Cardiac muscle cell (in vitro differentiated cells and primary cell): ENCODE results near the gene EDC4. TPM values are rescaled to one million over a fixed set of nuclear protein-coding genes. Genes with fewer than 3 reads are reported as not detected.

ENCODE experiments used
- DNase-seq, 2 donors: peaks; one replicate each; pipeline versions ENCODE4 v3.0.0 to v3.0.0-alpha.2; 2010 to 2017; ENCODE audit warnings: low read depth in 1 of 2, low spot score in 1 of 2
- H3K27ac ChIP-seq: fragments of 200-600 bp; sonication (generic); 2 replicates; pipeline ENCODE4 v1.5.1; 2016
- H3K27me3 ChIP-seq: fragments of 200-600 bp; sonication (generic); 2 replicates; pipeline ENCODE4 v1.6.0; 2016; ENCODE audit warnings: control low read depth
- H3K36me3 ChIP-seq: fragments of 200-600 bp; sonication (generic); 2 replicates; pipeline ENCODE4 v1.5.1; 2016; ENCODE audit warnings: control low read depth
- H3K4me1 ChIP-seq: fragments of 200-600 bp; sonication (generic); 2 replicates; pipeline ENCODE4 v1.8.1; 2017; ENCODE audit warnings: low read depth, mild to moderate bottlenecking, mixed run types
- H3K4me3 ChIP-seq: fragments of 200-600 bp; sonication (generic); 2 replicates; pipeline ENCODE4 v1.5.1; 2016; ENCODE audit warnings: mild to moderate bottlenecking
- H3K9me3 ChIP-seq: fragments of 200-600 bp; sonication (generic); 2 replicates; pipeline ENCODE4 v1.5.1; 2017; ENCODE audit warnings: low read depth, mild to moderate bottlenecking, control low read depth
- CTCF ChIP-seq: IDR thresholded peaks from 2 replicates; pipeline ENCODE4 v1.5.1; 2012; ENCODE audit warnings: low read depth, mild to moderate bottlenecking, low read length
- polyA plus RNA-seq: library from polyadenylated mRNA; unstranded; fragments of >200 nt; fragmentation: Nextera tagmentation; extraction: Ambion mirVana; gene quantifications from 2 replicates; pipeline ENCODE4 v1.2.1, GENCODE V29; 2016
- total RNA-seq: library from RNA; depleted of rRNA; stranded (reverse); fragments of >200 nt; gene quantifications from 2 replicates; pipeline ENCODE4 v1.2.3, GENCODE V29; 2016

EDC4 gene
- total and polyA plus RNA-seq, 2 experiments from 2014 or later: 87.8 to 95.7 TPM

GRCh38 chr16:67885976-67886375, 13.1 kb downstream of the EDC4 start:
- TF ChIP-seq CTCF: no peak
- Histone ChIP-seq H3K27me3 (no peaks in the 10 kb centered on the region), H3K4me1 (no peaks in the 10 kb centered on the region), H3K27ac (no peak overlapping the region), H3K9me3 (no peaks in the 10 kb centered on the region), H3K4me3 (no peak overlapping the region), H3K36me3 (peaks cover 7% of the 10 kb centered on the region)
- no peak for DNase-seq

DNA sequence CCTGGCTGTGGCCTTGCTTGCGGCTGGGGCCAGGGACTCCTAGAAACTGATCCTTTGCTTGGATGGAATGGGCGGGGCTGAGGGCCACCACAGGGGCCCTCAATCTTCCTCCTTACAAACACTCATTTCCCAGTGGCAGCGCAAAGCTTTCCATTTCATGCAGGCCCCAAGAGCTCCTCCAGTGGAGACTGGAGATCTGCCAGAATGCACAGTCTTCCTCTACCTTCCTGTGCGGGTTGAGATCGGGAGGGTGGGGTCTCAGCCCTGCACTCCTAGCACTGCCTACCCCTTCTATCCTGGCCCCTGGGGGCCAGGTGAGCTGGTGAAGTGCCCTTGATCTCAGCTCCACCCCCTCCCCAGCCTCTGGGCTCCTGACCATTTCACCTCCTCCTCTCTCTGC, 13.5 kb downstream of the EDC4 start:
- H3K4me1 ChIP-seq: no peaks in the 10 kb centered on the region
- no peaks in the 10 kb centered on the region for H3K9me3 ChIP-seq
- no peak overlapping the region for H3K27ac ChIP-seq
- H3K4me3 ChIP-seq: no peak overlapping the region
- TF ChIP-seq CTCF: no peak
- H3K36me3 ChIP-seq: peaks cover 4% of the 10 kb centered on the region
- DNase-seq: no peak
- H3K27me3 ChIP-seq: no peaks in the 10 kb centered on the region

GRCh38 chr16:67888331-67888730, 15.5 kb downstream of the EDC4 start:
- DNase-seq: no peak
- TF ChIP-seq CTCF: no peak
- Histone ChIP-seq H3K4me1 (no peaks in the 10 kb centered on the region), H3K27me3 (no peaks in the 10 kb centered on the region), H3K27ac (no peak overlapping the region), H3K36me3 (no peaks in the 10 kb centered on the region), H3K9me3 (no peaks in the 10 kb centered on the region), H3K4me3 (no peak overlapping the region)

GRCh38 chr16:67892375-67892774, 19.5 kb downstream of the EDC4 start:
- no peak for DNase-seq
- Histone ChIP-seq H3K36me3 (no peaks in the 10 kb centered on the region), H3K27me3 (no peaks in the 10 kb centered on the region), H3K9me3 (no peaks in the 10 kb centered on the region), H3K4me3 (peak overlapping the region; percentile 96), H3K27ac (peak overlapping the region; percentile 25), H3K4me1 (peaks cover 9% of the 10 kb centered on the region)
- TF ChIP-seq CTCF: no peak

- DNase-seq: peak; percentile 97
- no peak for TF ChIP-seq CTCF
- no peaks in the 10 kb centered on the region for H3K27me3 ChIP-seq
These were observed 20.3 kb downstream of the EDC4 start, which contains the start of gene PSKH1 for GRCh38 chr16:67892899-67893742. Gene PSKH1, plus strand, starts transcription at chr16:67893254. Its CDS starts 15,496 bp downstream, at chr16:67908750.

More at GRCh38 chr16:67892899-67893742, 20.3 kb downstream of the EDC4 start, which contains the start of gene PSKH1:
- peak within 1 kb of the TSS; percentile 96 for H3K4me3 ChIP-seq
- H3K36me3 ChIP-seq: no peaks in the 10 kb centered on the region
- H3K27ac ChIP-seq: peak within 1 kb of the TSS; percentile 98
- peaks cover 9% of the 10 kb centered on the region for H3K4me1 ChIP-seq
- no peaks in the 10 kb centered on the region for H3K9me3 ChIP-seq
